A549 treated with AZD2906 at 1 μM for 4 hours (cell line): ENCODE results near the gene IKZF5. TPM values are rescaled to one million over a fixed set of nuclear protein-coding genes. Genes with fewer than 3 reads are reported as not detected.

ENCODE experiments used
- total RNA-seq: library from RNA; stranded (reverse); fragments of 200-300 nt; extraction: Qiagen RNA extraction; gene quantifications from 5 replicates; pipeline ENCODE4 v1.2.3, GENCODE V29; 2022

IKZF5 gene
- total RNA-seq, result 5.0 to 8.5 TPM (median 6.8 TPM) in 5 replicates

GRCh38 chr10:123008355-123009104 is at the start of gene IKZF5, which contains the start of gene ACADSB:
Gene IKZF5 (minus strand): TSS chr10:123008795. CDS start chr10:122998625, 10,170 bp downstream.
Gene ACADSB (plus strand): TSS chr10:123009006. CDS start chr10:123009030, 24 bp downstream.

GRCh38 chr10:122980209-122981065 is 28.2 kb downstream of the IKZF5 start, which contains the start of gene PSTK:
Gene PSTK (plus strand): TSS chr10:122980401. CDS start chr10:122980480, 79 bp downstream.

GRCh38 chr10:122953902-122954730 is 54.5 kb downstream of the IKZF5 start, which contains the start of gene C10orf88:
Gene C10orf88 (minus strand): TSS chr10:122954227. CDS start chr10:122954178, 49 bp downstream.

Other genes starting within 250 kb of the IKZF5 start
- gene CUZD1, start 162.9 kb downstream of the IKZF5 start, total RNA-seq, result 1.2 to 1.5 TPM (median 1.3 TPM) in 5 replicates
- 10.3 to 12.6 TPM (median 11.9 TPM) in 5 replicates for gene FAM24B, start 129.2 kb downstream of the IKZF5 start, total RNA-seq
- gene FAM24A, start 98.2 kb downstream of the IKZF5 start, total RNA-seq, result not detected in 5 replicates
- gene C10orf88, start 54.6 kb downstream of the IKZF5 start, total RNA-seq, result 7.2 to 8.7 TPM (median 7.8 TPM) in 5 replicates
- 4.1 to 4.6 TPM (median 4.2 TPM) in 5 replicates for gene PSTK, start 28.4 kb downstream of the IKZF5 start, total RNA-seq
- 5.5 to 7.9 TPM (median 7.8 TPM) in 5 replicates for gene ACADSB, start 211 bp upstream of the IKZF5 start, total RNA-seq
- 0.06 to 0.10 TPM (median 0.09 TPM) in 4 of 5 replicates, not detected in the other for gene HMX3, start 127.2 kb upstream of the IKZF5 start, total RNA-seq
- 0.07 to 0.17 TPM (median 0.08 TPM) in 3 of 5 replicates, not detected in the others for gene HMX2, start 139.3 kb upstream of the IKZF5 start, total RNA-seq
- 159 to 212 TPM (median 176 TPM) in 5 replicates for gene BUB3, start 145.6 kb upstream of the IKZF5 start, total RNA-seq